NCI-H2107 treated with DMSO at 0.1 percent for 48 hours (cell line): Measurements from ENCODE around the gene TBC1D14.
A peak's percentile ranks its signal among the peaks of the same experiment; 100 is the strongest.

Experiments
- DNase-seq: peaks from one replicate; lab custom pipeline; 2025; ENCODE audit not compliant: unreplicated experiment; lab: John Stamatoyannopoulos, UW

The TBC1D14 gene

DNA sequence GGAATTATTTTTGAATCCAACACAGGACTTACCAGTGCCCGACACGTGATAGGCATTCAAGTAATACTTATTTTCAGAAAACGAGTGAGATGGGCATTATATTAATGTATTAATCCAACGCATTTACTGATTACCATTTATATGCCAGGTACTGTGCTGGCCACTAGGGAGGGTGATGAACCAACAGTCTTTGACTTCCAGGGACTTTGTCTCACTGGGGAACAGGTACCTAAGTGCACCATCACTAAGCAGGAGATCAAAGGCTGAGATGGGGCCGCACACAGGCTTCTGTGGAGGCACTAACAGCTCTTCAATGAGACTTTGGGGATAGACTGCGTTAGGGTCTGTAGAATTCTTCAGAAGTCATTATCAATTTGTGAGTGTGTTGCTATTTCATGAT, 127.8 kb downstream of the TBC1D14 start:
- no peak for DNase-seq

DNA sequence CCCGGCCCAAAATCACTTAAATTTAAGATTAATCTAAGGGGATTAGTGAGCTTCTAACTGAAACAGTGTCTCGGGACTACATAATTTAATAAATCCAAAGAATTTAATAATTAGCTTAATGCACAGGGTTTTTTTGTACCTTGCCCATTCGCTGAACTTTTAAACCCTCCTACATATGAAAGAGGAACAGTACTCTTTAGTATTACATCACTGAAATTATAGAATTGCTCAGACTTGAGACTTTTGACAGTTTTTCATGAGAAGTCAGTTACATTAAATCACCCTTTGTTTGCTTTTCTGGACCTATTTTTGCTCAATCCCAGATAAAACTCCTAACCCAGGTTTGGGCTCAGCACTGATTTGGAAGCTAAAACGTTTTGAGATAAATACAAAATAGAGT, 131.1 kb downstream of the TBC1D14 start:
- no peak for DNase-seq

DNA sequence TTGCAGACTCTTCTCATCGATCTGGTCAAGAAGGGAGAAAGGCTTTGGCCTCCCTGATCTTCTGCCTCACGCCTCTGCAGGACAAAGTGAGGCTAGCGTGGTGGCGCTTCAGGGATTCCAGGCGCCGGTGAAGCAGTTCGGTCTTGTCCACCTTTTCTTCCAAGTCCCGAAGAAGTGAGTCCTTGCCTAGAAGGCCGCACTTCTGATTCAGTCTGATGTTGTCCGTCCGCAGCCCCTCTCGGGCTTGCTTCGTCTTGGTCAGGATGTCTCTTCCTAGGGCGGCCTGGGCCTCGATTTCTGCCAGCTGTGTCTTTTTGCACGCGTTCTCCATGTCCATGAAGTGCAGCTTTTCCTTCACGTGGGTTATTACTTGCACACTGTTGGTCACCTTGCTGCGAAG, 131.6 kb downstream of the TBC1D14 start:
- no peak for DNase-seq

DNA sequence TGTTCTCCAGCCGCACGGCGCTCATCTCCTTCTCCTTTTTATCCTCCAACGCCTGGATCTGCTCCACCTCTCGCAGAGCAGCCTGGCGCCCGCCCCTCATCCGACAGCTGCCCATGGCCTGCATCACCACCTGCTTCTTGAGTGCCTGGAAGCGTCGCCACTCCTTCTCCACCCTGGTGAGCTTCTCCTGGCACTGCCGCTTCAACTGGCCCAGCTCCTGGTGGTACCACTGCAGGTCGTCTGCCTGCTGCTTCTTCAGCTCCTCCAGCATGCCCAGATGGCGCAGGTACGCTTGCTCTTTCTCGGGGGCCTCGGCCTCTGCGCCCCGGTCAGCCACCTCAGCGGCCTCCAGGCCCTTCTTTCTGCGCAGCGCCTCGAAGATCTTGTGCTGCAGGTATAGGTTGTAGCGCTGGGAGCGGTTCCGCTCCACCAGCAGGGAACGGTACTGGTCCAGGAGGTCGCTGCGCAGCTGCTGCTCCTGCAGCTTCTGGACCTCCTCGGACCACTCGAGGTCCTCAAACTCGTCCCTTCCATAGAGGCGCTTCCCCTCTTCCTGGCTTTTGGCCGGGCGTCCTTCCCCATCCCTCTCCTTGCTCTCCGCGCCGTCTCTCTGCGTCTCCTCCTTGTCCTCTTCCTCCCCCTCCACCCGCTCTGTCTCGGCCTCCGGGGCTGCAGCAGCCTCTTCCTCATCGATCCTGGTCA, 132.3 kb downstream of the TBC1D14 start:
- no peak for DNase-seq

DNA sequence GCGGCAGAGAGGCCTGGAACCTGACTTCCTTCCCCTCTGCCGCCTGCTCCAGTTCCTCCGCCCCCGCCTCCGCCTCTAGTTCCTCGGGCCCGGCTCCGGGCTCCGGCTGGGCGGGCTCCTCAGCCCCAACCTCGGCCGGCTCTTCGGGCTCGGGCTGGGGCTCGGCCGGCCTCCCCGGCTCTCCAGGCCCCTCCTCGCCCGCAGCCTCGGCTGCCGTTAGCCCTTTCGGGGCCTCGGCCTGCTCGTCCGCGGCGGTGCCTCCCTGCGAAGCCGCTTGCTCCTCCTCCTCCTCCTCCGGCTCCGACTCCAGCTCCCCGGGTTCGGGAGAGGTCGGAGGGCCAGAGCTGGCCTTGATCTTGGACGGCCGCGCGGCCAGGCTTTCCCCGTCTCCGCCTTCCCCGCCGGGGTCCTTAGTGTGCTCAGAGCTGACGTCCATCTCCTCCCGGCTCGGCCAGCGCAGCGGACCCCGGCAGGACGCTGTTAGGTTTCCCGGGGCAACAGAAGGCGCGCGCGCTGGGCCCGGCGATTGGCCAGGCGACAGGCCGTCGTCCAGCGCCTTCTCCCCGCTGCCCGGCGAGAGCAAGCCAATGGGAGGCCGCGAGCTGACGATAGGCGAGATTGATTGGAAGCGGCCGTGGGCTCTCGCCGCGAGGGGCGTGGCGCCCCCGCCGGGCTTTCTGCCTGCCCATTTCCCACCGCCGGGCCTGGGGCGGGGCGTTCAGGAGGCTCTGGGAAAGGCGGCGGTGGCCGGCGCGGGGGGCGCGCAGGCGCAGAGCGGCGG, 133.1 kb downstream of the TBC1D14 start:
- DNase-seq = peak; percentile 72

DNA sequence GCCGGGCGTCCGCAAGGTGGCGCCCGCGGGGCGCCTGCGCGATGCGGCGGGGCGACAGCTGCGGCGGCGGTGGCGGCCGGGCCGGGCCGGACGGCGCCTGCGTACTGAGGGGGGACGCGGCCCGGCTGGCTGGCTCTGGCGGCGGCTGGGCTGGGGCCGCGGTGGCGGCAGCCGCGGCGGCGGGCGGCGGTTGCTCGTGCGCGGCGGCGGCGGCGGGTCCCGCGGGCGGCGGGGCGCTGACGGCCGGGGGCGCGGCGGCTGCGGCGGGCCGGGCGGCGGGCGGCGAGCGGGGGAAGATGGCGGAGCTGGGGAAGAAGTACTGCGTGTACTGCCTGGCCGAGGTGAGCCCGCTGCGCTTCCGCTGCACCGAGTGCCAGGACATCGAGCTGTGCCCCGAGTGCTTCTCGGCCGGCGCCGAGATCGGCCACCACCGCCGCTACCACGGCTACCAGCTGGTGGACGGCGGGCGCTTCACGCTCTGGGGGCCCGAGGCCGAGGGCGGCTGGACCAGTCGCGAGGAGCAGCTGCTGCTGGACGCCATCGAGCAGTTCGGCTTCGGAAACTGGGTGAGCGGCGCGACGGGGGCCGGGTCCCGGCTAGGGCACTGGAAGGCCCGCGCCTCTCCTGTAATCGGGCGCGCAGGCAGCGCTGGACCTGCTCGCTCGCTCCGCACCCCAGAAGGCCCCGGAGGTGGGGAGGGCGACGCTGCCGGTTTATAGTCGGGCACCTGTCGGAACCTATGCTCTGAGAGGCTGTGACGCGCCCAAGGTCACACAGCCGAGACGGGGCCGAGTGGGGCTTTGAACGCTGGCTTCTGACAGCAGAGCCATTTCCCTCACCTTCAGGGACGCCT, 133.9 kb downstream of the TBC1D14 start, which contains the start of gene TADA2B:
TADA2B (plus strand) TSS at position 89 of the 853 bp plus-strand sequence; CDS start at position 297, 208 bp downstream.
- DNase-seq = no peak

DNA sequence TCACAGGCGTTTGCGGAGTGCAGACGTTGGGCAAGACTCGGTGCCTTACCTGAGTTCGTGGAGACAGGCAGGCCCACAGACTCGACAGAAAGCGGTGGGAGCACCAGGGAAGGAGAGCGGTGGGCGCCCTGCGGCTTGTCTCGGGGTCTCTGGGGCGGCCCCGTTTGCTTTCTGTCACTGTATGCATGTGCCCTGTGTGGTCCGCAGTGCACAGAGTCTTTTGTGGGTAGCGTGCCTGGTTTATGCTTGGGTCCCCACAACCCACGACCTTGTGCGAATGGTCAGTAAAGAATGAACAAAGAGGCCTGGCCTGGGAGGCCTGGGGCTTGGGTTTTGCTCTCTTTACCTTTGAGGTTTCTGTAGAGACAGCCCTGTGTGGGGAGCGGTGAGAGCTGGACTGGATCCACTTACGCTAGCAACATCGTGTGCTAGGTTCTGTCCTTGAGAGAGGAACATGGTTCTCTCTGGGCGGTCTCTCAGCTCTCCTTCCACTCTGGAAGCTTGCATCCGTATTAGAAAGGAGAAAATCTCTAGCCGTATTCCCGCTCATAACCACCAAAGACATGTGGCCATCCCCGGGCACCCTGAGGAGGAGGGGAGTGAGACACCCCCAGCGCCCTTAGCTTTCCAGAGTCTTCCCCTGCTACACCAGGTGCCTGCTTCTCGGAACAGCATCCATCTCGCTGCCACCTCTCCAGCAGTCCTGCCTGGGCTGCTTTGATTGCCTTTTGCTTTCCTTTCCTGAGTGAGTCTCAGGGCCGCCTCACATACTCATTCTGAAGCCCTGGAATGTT, 134.7 kb downstream of the TBC1D14 start:
- DNase-seq = no peak

DNA sequence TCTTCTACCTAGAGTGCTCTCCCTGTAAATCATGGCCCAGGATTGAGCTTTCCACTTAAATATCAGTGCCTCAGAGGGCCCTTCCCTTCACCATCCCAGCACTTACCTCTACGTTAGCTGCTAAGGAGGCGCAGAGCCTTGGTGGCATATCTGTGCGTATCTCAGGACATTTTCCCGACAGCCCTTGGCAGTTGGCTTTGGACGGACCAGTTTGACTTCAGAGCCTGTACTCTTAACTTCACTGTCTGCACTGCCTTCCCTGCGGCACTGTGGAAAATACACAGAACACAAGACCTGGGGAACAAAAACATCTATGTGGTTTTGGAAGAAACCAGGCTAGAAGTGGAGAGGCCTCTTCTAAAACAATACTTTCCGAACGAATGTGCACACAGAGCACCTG, 135.9 kb downstream of the TBC1D14 start:
- DNase-seq = no peak

DNA sequence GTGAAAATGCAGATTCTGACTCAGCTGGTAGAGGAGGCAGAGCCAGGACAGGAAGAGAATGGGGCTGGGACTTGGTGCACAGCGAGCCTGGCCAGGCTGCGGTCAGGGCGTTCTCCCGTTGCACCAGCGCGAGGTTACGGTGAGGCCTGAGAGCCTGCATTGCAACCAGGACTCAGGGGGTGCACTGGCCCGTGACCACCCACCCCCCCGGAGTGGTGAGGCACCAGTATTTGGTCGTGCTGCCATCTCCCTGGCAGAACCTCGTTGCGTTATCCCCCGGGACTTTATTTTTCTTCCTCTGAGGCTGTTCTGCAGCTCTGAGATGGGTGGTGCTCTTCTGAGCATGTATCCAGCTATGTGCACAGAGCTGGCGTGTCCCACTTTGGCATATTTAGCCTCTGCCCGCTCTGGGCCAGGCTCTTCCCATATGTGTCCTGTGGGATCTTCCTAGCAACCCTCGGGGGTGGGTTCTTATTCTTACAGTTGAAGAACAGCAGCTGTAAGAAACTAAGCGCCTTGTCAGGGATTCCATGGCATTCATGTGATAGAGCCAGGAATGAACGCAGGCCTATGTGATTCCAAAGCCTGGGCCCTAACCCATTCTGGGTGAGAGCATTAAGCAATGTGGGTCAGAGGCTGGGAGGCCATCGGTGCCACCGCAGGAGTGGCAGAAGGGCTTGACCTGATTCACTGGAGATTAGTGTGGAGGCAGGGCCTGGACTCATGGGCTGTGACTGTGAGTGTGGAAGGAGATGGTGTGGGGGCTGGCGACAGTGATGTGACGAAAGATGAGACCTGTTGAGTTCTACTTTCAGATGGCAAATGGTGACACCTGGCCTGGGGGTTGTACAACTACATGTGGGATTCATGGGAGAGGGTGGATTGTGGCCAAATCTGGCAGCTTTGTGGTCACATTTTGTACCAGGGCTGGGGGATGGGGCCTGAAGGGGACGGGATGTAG, 136.6 kb downstream of the TBC1D14 start:
- DNase-seq = no peak

DNA sequence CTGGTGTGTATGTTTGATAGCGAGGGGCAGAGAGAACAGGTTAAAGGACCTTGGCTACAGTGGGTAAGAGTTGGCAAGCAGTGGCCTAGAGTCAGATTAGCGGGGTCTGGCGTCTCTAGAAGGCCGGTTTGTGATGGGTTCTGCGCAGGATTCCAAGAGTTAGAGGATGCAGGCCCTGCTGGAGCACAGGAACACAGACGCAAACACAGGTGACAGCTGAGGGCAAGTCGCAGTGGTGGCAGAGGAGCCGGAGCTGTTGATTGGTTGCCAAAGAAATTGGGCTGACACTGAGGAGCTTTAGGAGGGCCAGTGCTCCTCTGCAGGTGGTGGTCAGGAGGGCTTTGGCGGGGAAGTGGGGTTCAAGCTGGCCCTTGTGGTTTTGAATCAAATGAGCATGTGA, 137.3 kb downstream of the TBC1D14 start:
- DNase-seq = no peak

DNA sequence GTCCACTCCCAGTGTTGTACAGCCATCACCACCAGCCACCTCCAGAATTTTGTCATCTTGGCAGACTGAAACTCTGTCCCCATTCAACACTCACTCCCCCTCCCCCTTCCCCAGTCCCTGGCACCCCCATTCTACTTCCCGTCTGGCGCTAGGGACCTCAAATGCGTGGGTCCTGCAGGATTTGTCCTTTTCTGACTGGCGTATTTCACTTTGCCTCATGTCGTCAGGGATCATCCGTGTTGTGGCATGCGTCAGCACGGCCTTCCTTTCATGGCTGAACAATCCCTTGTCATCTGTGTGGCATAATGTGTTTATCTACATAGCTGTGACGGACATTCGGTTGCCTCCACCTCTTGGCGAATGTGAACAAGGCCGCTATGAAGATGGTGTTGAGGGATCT, 139.0 kb downstream of the TBC1D14 start:
- no peak for DNase-seq

DNA sequence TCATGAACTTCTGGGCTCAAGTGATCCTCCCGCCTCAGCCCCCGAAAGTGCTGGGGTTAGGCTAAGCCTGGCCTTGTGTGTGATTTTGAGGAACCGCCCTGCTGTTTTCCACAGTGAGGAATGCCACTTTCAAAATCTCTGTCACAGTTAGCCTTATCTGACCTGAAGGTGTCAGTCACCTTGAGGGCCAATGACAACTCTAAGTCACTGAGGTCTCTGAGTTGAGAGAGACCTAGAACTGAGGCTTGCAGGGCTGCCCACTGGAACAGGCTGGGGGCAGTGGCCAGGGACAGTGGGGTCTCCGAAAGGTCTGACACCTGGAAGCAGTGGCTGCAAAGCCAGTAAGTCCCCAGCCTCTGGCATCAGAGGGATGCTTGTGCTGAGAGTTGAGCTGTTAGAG, 139.7 kb downstream of the TBC1D14 start:
- no peak for DNase-seq

DNA sequence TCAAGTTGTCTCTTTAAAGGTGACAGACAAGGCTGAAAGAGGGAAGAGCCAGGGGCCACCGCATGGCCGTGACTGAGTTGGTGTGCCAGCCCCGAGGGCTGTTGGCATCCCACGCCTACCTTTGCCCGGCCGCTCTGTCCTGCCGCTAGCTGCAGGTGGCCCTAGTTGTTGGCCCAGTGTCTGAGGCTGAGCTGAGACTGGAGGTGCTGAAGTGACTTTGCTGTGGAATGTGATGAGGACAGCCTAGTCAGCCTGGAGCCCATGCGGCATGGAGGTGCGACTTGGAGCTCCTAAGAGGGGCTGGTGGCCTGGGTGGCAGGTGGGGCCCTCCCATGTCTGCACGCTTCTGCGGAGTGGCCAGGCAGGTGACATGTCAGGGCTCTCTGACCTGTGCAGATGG, 140.1 kb downstream of the TBC1D14 start:
- no peak for DNase-seq

DNA sequence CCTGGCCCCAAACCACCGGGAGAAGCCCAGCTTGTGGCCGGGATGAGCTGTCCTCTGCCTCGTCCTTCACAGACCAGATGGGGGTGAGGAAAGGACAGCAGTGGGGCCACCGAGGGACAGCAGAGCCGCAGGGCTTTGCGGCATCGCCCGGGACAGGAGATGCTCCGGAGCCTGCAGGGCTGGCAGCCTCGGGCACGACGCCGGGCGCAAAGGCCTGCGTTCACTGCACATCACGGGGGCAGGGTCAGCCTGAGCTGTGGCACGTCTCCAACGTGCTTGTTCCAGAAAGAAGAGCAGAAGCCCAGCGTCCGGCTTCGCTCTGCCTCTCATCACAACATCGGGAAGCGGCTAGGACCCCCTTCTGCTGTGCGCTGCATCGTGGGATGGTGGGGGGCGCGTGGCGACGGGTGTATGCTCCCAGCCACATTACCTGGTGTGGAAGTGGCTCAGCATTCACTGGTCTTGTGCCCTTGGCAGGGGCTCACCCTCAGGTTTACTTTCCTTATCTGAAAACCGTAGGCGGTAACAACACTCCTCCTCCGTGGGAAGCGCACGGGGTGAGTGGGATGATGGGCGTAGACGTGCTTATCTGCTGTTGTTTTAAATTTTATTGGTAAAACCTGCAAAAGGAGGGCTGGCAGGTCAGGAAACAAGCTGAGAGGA, 141.0 kb downstream of the TBC1D14 start:
- DNase-seq = no peak

DNA sequence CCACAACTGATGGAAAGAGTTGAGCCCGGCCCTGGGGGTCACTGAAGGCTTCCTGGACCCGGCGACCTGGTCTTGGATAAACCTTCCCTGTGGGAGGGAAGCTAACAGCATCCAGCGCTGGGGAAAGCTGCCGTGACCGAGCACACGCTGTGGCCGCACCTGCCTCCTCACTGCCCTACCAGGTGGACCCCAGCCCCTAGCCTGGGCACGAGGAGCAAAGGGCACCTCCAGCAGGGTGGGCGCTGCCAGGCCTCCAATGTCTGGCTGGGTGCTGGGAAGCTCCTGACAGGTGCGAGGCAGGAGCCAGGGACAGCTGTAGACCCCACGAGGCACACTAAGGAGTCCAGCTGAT, 141.5 kb downstream of the TBC1D14 start:
- DNase-seq = no peak

DNA sequence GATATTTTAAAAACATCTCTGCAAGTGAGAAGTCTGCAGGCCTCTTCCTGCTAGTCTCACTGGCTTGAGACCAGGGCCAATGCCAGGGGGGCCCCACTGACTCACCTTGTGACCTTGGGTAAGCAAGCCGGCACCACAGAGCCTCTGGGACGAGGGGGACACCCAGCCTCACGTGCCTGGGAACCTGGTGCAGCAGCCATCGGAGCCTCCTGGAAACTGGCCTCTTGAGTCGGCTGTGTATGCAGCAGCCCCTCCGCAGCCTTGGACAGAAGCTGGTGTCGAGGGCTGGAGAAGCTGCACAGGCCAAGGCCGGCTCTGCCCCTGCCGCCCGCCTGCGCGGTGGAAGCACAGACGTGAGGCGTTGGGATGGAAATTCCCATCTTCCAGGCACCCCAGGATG, 142.3 kb downstream of the TBC1D14 start:
- DNase-seq = no peak

DNA sequence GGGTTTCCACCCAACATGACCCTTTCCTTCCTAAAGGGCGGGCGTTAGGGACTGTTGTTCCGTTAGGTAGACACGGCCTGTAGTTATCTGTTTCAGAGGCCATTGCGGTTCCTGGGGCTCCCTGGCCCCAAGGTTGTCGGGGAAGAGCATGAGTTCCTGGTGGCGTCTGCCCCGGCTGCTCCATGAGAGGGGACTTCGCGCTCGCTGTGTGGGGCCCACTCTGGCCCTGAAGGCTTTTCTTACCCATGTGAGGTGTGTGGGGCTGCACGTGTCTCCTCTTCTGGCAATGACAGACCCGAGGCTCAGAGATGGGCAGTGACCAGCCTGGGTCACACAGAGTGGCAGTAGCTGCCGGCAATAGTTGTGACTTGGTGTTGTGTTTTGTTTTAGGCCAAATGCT, 142.7 kb downstream of the TBC1D14 start:
- DNase-seq = no peak

DNA sequence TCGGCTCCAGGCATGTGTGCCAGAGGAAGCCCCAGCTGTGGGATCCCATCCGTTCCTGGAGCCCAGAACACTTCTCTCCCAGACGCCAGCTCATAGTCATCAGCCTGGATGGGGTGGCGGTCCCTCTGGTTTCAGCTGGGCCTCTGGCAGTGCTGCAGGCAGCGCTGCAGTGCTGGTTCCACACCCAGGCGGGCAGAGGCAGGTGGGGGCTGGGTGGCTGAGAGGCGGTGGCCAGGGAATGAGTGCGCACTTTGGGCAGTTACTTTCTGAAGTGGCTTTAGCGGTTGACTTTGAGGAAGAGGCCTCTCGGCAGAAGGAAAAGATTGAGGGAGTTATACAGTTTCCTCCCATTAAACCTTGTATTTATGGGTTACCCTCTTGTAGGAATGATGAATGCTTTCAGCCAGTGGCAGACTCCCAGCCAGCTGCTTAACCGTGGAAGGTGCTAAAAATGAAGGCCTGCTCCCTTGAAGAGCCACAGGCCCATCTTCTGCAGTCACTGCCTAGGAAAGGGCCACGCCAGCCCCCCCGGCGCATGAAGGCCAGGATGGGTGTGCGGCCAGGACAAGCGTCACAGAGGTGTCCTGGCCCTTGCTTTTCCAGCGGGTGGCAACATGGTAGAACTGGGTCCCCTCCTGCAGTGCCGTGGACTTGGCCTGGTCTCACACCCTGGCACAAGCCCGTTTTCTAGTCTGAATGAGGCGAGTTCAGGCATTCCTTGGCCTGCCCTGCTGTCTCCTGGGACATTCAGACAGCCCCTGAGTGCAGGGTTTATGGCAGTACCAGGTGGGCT, 143.5 kb downstream of the TBC1D14 start:
- no peak for DNase-seq
